ENCODE results near the gene MAFF.

The MAFF gene

GRCh38 chr22:38238519-38239071, 36.8 kb downstream of the MAFF start:
- TF ChIP-seq, protein P1, sequence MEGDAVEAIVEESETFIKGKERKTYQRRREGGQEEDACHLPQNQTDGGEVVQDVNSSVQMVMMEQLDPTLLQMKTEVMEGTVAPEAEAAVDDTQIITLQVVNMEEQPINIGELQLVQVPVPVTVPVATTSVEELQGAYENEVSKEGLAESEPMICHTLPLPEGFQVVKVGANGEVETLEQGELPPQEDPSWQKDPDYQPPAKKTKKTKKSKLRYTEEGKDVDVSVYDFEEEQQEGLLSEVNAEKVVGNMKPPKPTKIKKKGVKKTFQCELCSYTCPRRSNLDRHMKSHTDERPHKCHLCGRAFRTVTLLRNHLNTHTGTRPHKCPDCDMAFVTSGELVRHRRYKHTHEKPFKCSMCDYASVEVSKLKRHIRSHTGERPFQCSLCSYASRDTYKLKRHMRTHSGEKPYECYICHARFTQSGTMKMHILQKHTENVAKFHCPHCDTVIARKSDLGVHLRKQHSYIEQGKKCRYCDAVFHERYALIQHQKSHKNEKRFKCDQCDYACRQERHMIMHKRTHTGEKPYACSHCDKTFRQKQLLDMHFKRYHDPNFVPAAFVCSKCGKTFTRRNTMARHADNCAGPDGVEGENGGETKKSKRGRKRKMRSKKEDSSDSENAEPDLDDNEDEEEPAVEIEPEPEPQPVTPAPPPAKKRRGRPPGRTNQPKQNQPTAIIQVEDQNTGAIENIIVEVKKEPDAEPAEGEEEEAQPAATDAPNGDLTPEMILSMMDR (IDR thresholded peaks at IDR 0.05), result no peak

DNA sequence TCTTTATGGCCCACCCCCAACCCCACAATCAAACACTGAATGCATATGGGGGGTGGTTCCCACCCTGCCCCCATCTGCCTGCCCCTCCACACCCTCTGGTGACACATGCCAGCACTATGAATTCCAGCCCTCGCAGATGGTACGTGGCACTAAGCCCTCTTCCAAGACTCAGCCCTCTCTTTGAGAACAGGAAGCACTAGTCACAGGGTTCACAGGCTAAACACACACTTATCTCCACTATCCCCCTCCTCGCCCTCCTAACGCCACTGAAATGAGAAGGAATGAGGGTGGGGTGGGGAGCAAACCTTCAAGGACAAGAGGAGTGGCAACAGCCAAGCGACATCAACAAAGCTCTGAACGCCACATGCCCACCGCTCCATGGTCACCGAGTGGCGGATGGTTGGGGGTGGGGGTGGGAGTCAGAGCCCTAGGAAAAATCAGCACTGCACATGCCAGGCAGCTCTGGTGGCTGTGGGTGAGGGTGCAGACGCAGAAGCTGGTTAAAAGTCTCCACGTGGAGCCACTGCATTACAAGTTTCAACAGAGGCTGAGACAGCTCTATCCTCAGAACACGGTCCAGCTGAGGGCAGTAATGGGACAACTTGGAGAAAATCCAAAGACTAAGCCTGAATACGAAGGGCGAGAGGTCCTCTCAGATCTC, 37.4 kb downstream of the MAFF start:
- TF ChIP-seq, protein P1 (IDR thresholded peaks at IDR 0.05), result no peak

GRCh38 chr22:38240734-38241252, 39.0 kb downstream of the MAFF start:
- TF ChIP-seq, protein P1 (IDR thresholded peaks at IDR 0.05), result no peak

DNA sequence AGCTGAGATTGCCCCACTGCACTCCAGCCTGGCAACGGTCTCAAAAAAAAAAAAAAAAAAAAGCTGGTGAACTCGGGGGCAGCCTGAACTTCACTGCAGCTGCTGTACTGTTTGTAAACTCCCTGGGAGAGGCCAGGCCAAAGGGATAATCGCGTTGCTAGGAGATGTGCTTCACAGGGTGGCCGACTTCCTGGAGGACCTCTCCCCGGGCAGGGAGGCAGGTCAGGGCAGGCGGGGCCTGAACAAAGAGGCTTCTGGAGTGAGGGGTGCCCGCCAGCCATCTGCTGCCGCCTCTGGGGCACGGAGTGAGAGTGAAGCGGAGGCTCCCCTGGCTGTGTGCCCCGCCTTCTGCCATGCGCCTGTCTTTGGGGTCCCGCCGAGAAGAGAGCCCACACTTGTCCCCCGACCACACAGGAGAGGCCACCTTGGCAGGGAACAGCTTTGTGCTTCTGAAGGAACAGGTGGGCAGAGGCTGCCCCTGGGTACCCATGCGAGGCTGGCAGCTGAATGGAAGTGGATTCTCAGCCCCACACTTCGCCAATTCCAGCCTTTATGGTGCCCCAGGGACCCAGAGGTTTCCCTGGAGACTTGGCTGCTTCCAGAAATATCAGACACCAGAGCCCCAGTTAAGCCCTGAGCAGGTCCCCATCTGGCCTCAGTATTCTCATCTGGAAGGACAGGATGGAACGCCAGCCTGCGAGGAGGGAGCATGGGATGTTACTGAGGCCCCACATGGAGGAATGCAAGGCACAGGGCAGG, 41.4 kb downstream of the MAFF start:
- TF ChIP-seq, protein P1 (IDR thresholded peaks at IDR 0.05), result no peak

GRCh38 chr22:38244106-38244505, 42.3 kb downstream of the MAFF start:
- TF ChIP-seq, protein P1 (IDR thresholded peaks at IDR 0.05), result no peak

DNA sequence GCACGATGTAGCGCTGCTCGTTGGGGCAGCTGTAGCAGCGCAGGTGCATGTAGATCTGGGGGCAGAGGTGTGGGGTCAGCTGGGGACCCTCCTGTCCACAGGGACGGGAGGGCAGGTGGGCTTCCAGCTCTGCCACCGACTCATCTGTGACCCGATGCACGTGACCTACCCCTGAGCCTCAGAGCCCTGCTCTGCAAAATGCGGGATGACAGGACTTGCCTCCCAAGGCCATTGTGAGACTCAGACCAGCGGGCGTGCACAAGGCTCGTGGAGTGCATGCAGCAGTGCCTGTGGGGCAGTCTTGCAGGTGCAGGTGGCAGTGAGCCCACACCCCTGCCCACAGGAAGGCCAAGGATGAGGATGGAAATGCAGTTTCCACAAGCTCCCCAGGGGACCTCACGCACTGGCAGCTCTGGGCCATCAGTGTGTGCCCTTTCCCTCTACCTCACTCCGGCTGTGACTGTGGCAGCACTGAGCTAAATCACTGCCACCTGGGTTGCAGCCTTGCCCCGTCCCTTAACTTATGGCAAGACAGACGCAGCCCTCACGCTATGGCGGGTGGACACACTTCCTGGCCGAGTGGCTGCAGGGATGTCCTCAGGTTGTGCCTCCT, 44.4 kb downstream of the MAFF start:
- TF ChIP-seq, protein P1 (IDR thresholded peaks at IDR 0.05), result no peak

DNA sequence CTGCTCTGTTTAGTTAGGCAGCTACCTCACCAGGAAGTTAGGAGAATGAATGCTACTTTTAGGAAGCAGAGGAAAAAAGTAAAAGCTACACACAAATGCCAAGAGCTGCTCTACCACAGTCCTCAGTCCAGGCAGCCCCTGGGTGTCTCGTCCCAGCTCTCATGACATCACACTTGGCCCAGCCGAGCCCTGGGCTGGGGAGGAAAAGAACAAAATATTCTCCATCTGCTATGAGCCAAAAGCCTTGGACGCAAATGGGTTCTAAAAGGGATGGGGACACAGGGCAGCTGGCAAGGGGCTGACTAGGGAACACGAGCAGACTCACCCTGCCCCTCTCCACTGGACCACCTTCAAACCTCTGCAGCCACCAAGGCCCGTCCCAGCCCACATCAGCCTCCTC, 44.9 kb downstream of the MAFF start:
- TF ChIP-seq, protein P1 (IDR thresholded peaks at IDR 0.05), result no peak
